Measurements from ENCODE around the gene WFDC1. TPM values are rescaled to one million over a fixed set of nuclear protein-coding genes. Genes with fewer than 3 reads are reported as not detected.
A peak's percentile ranks its signal among the peaks of the same experiment; 100 is the strongest.

Gene WFDC1
- total and polyA plus RNA-seq, 2 of the 4 experiments (the other 2 are of a cell fraction): 4.7 to 6.8 TPM

DNA sequence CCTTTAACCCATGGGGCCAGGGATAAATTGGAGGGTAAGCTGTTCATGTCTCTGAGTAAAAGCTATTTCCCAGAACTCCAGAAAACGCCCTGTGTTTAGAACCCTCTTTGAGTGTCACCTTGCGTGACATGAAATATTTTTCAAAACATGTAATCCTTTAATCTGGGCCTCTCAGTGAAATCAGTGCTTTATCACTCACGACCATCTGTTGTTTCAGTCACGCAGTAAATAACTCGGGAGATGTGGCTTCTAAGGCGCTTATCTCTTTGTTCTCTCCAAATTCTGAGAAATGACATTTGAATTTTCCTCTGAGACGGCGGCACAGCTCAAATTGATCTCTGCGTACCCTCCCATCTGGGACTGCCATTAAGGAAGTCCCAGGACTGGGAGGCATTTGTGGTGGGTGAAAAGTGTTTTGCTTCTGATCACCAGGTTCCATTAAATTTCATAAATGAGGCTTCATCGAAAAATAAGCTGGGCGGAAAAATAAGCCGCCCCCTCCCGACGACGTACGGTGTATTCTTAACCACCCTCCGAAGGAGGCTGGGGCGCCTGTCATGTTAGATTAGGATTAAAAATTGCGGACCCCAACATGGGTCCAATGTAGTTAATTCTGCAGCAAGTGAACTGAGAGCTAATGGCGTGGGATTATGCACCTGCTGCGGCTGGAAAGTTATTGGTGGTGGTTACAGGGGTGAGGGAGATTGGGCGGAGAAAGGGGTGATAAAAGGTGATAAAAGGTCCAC, 12.7 kb downstream of the WFDC1 start (continued):
- TF ChIP-seq MAFK (IDR thresholded peaks at IDR 0.05; ENCODE audit: low read depth, low read length): no peak

DNA sequence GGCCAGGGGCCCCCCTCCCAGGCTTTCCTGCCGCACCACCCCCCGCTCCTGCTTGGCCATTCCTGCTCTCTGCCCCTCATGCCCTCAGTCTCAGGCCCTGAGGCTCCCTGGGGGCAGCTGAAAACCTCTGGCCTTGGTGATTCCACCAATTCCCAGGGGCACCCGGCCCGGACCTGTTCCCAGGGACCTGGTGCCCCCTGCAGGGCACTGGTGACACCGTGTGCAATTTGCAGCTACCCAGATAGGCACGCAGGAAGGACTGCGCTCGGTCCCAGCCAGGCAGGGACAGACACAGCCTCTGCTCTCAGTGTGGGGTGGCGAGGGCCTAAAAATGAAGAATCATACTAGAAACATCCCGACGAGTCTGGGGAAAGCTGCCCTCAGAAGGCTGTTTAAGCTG, 13.4 kb downstream of the WFDC1 start:
- POLR2A ChIA-PET (ENCODE audit: unreplicated experiment): interaction anchor here (1.0 to 1.1 kb wide), 2 partner anchors 13 to 130 kb away, joined by 3 read pairs; partner anchors contain the start of gene WFDC1
- Histone ChIP-seq H3K79me1 (ENCODE audit: low read depth in 1 of 2, low read length in 2 of 2) (peaks cover 18 to 24% of the 10 kb centered on the region in 2 experiments), H2AK5ac (ENCODE audit: low read depth, low read length) (peak overlapping the region; percentile 6; the same call in 1 of the 2 replicates), H2BK120ac (ENCODE audit: low read depth, low read length) (no peak overlapping the region), H3K9ac (ENCODE audit: low read depth, low read length) (no peak overlapping the region), H3K4me1 (ENCODE audit: control insufficient read depth, insufficient read depth, low read length) (peaks cover 13% of the 10 kb centered on the region), H4K8ac (ENCODE audit: low read depth in 2 of 2, low read length in 2 of 2) (0 out of 4 replicates have a peak overlapping the region, but pooled peaks of 1 of the 2 experiments have one; percentile 27), H3K14ac (replicated peaks; ENCODE audit: low read depth, low read length) (no peak overlapping the region), H4K91ac (ENCODE audit: insufficient read depth, low read depth, low read length) (peak overlapping the region; percentile 68; the same call in 1 of the 2 replicates), H3K18ac (ENCODE audit: low read depth, low read length) (no peak overlapping the region), H3K4ac (ENCODE audit: low read depth, low read length) (peak overlapping the region; percentile 60; the same call in 1 of the 2 replicates), H2BK20ac (ENCODE audit: low read depth, low read length) (peak overlapping the region; percentile 48; the same call in 1 of the 2 replicates), H2AK9ac (replicated peaks; ENCODE audit: low read depth, low read length, poor library complexity) (peak overlapping the region; percentile 15), H3K4me2 (ENCODE audit: low read depth, low read length) (no peak overlapping the region), H3K56ac (ENCODE audit: extremely low read depth, insufficient read depth, low read length) (no peak overlapping the region), H2BK5ac (ENCODE audit: low read depth, low read length, poor library complexity, severe bottlenecking) (no peak overlapping the region), H3K9me1 (ENCODE audit: insufficient read depth, low read length) (peaks cover 6% of the 10 kb centered on the region), H3K4me3 (ENCODE audit: insufficient read depth, low read depth, low read length) (no peak overlapping the region), H2AFZ (replicated peaks; ENCODE audit: low read length, poor library complexity) (peak overlapping the region; percentile 40), H2BK15ac (ENCODE audit: low read depth, low read length) (no peak overlapping the region), H3K9me3 (ENCODE audit: control insufficient read depth, insufficient read depth, low read length) (no peaks in the 10 kb centered on the region), H4K20me1 (ENCODE audit: insufficient read depth, low read length) (no peaks in the 10 kb centered on the region), H3K23ac (ENCODE audit: low read depth, low read length) (no peak overlapping the region), H3K27me3 (ENCODE audit: control insufficient read depth, insufficient read depth, low read length) (no peaks in the 10 kb centered on the region), H3K27ac (ENCODE audit: insufficient read depth, low read length) (no peak overlapping the region), H3K36me3 (ENCODE audit: control insufficient read depth, insufficient read depth, low read length) (peaks cover 4% of the 10 kb centered on the region; the same call in 1 of the 2 replicates), H4K5ac (ENCODE audit: low read depth, low read length) (peak overlapping the region; percentile 14; the same call in 1 of the 2 replicates)
- ATAC-seq (ENCODE audit: low read depth) (peak; percentile 75), DNase-seq (peak; percentile 34)
- in situ Hi-C loops (cut with MboI; ENCODE audit: low sequenced_read_pairs): no loop called here
- CTCF ChIA-PET: interaction anchor here (0.7 to 1.7 kb wide), 6 partner anchors 24 to 130 kb away, joined by 3 to 15 read pairs (median 4); partner anchors contain the start of gene TAF1C
- no TSS peak for BruUV-seq (replicated peaks)
- 81% methylated on average over 3 of the region's 11 CpGs; no CpG with 5 or more reads in 1 of the 2 experiments for WGBS, 2 experiments (ENCODE audit: extremely low coverage in 2 of 2, insufficient read length in 1 of 2)
- intact Hi-C loops (cut with micrococcal nuclease): loop anchor here (1.0 to 5.0 kb wide), 2 partner anchors 31 to 131 kb away; no protein-coding TSS in a partner anchor
- dilution Hi-C loops (cut with HindIII; ENCODE audit: low sequenced_read_pairs, unreplicated experiment): no loop called here
- TF ChIP-seq, protein P1, sequence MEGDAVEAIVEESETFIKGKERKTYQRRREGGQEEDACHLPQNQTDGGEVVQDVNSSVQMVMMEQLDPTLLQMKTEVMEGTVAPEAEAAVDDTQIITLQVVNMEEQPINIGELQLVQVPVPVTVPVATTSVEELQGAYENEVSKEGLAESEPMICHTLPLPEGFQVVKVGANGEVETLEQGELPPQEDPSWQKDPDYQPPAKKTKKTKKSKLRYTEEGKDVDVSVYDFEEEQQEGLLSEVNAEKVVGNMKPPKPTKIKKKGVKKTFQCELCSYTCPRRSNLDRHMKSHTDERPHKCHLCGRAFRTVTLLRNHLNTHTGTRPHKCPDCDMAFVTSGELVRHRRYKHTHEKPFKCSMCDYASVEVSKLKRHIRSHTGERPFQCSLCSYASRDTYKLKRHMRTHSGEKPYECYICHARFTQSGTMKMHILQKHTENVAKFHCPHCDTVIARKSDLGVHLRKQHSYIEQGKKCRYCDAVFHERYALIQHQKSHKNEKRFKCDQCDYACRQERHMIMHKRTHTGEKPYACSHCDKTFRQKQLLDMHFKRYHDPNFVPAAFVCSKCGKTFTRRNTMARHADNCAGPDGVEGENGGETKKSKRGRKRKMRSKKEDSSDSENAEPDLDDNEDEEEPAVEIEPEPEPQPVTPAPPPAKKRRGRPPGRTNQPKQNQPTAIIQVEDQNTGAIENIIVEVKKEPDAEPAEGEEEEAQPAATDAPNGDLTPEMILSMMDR (conservative IDR thresholded peaks at IDR 0.05; ENCODE audit: low read depth, low read length): peak; percentile 69
- no peak for TF ChIP-seq MXI1 (IDR thresholded peaks at IDR 0.05; ENCODE audit: borderline replicate concordance, low read depth, low read length)
- no peak for TF ChIP-seq MAZ (IDR thresholded peaks at IDR 0.05; ENCODE audit: borderline replicate concordance, low read depth, low read length)
- TF ChIP-seq FOS (IDR thresholded peaks at IDR 0.05; ENCODE audit: low read depth, low read length): no peak
- TF ChIP-seq CEBPB (IDR thresholded peaks at IDR 0.05; ENCODE audit: low read depth, low read length): no peak
- peak; percentile 67 for TF ChIP-seq SMC3 (IDR thresholded peaks at IDR 0.05; ENCODE audit: low read depth, low read length)
- TF ChIP-seq RCOR1 (IDR thresholded peaks at IDR 0.05; ENCODE audit: insufficient replicate concordance, low read length): no peak
- TF ChIP-seq RAD21 (IDR thresholded peaks at IDR 0.05; ENCODE audit: low read length): peak; percentile 79
- TF ChIP-seq BHLHE40 (IDR thresholded peaks at IDR 0.05; ENCODE audit: low read depth, low read length): no peak

Measured in IMR-90 (cell line).